DOHH2 (cell line): ENCODE results near the gene CRLF1.
A peak's percentile ranks its signal among the peaks of the same experiment; 100 is the strongest.

Source experiments
- H3F3A ChIP-seq: fragments of 200-600 bp; sonication (generic), shearing (Covaris generic); 2 replicates; pipeline ENCODE4 v1.6.0; 2016; ENCODE audit warnings: antibody characterized with exemption, mild to moderate bottlenecking; ENCODE audit not compliant: control insufficient read depth, insufficient read depth
- H3K27ac ChIP-seq: fragments of 200-600 bp; sonication (generic); 2 replicates; pipeline ENCODE4 v1.5.1; 2014; ENCODE audit warnings: low read depth, mild to moderate bottlenecking, low read length, moderate library complexity
- H3K27me3 ChIP-seq: fragments of 200-600 bp; sonication (generic); 2 replicates; pipeline ENCODE4 v1.6.1; 2014; ENCODE audit warnings: mild to moderate bottlenecking, low read length, mixed read lengths; ENCODE audit not compliant: control insufficient read depth
- H3K36me3 ChIP-seq: fragments of 200-600 bp; sonication (generic); 2 replicates; pipeline ENCODE4 v1.6.1; 2014; ENCODE audit warnings: mild to moderate bottlenecking, low read length, moderate library complexity, mixed read lengths; ENCODE audit not compliant: control insufficient read depth
- H3K4me1 ChIP-seq: fragments of 200-600 bp; sonication (generic); 2 replicates; pipeline ENCODE4 v1.6.1; 2014; ENCODE audit warnings: mild to moderate bottlenecking, low read length, mixed read lengths; ENCODE audit not compliant: control insufficient read depth
- H3K4me2 ChIP-seq: fragments of 200-600 bp; sonication (generic); 2 replicates; pipeline ENCODE4 v1.6.0; 2014; ENCODE audit warnings: mild to moderate bottlenecking, low read length, moderate library complexity
- H3K4me3 ChIP-seq: fragments of 200-600 bp; sonication (generic); 2 replicates; pipeline ENCODE4 v1.5.1; 2014; ENCODE audit warnings: mild to moderate bottlenecking, low read length, mixed read lengths
- H3K79me2 ChIP-seq: fragments of 200-600 bp; sonication (generic); 2 replicates; pipeline ENCODE4 v1.6.1; 2014; ENCODE audit warnings: mild to moderate bottlenecking, low read length, mixed read lengths; ENCODE audit not compliant: control insufficient read depth
- H3K9me2 ChIP-seq: fragments of 200-600 bp; sonication (generic); replicated peaks from 2 replicates; pipeline ENCODE4 v1.6.1; 2014; ENCODE audit warnings: mild to moderate bottlenecking, low read length, mixed read lengths; ENCODE audit not compliant: control insufficient read depth
- H3K9me3 ChIP-seq: fragments of 200-600 bp; sonication (generic); 2 replicates; pipeline ENCODE4 v1.6.1; 2014; ENCODE audit warnings: antibody characterized with exemption, low read length, mixed read lengths; ENCODE audit not compliant: control insufficient read depth, insufficient read depth
- H4K20me1 ChIP-seq: fragments of 200-600 bp; sonication (generic); 2 replicates; pipeline ENCODE4 v1.6.0; 2014; ENCODE audit warnings: low read depth, mild to moderate bottlenecking, antibody characterized with exemption, low read length, moderate library complexity; ENCODE audit not compliant: control insufficient read depth, insufficient read depth
- EZH2phosphoT487 ChIP-seq: fragments of 200-600 bp; sonication (generic); IDR thresholded peaks from 2 replicates; pipeline ENCODE4 v1.6.1; 2017; ENCODE audit warnings: borderline replicate concordance, mild to moderate bottlenecking, antibody characterized with exemption, low read length, moderate library complexity, mixed read lengths
- TF ChIP-seq, protein P1 (sequence below): fragments of 200-600 bp; sonication (generic); IDR thresholded peaks from one replicate; pipeline ENCODE4 v1.5.1; 2014; ENCODE audit warnings: antibody characterized with exemption, mild to moderate bottlenecking, low read depth, low read length; ENCODE audit not compliant: poor library complexity, severe bottlenecking

CRLF1 gene

DNA sequence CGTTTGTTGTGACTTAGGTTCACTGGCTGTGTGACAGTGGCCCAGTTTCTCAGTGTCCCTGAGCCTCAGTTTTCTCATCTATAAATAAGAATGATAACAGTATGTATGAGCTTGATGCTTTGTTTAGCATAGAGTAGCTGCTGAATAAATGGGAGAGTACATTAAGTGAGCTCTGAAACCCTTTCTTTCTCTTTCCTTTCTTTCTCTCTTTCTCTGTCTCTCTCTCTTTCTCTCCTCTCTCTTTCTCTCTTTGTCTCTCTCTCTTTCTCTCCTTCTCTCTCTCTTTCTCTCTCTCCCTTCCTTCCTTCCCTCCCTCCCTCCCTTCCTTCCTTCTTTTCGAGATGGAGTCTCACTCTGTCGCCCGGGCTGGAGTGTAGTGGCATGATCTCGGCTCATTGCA, 46.9 kb downstream of the CRLF1 start:
- Histone ChIP-seq H3F3A (no peaks in the 10 kb centered on the region), H3K9me3 (no peaks in the 10 kb centered on the region)

DNA sequence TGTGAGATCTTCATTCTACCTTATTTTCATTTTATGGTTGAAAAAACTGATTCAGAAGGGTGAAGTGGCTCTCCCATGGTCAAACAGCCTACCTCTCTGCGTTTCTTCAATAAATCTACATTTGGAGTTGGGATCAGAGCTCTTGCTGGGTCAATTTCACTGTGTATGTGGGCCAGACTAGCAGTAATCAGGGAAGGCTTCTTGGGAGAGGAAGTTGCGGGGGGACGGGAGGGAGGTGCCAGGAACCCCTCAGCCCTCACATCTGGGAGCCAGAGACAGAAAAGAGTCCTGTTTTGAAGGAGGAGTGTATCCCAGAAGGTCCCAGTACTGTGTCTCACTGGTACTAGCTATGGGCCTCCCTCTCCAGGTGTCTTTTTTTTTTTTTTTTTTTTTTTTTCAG, 48.0 kb downstream of the CRLF1 start:
- no peaks in the 10 kb centered on the region for H3F3A ChIP-seq
- H3K4me3 ChIP-seq = peak overlapping the region; percentile 79
- peaks cover 20% of the 10 kb centered on the region for H3K4me1 ChIP-seq
- peaks cover 21% of the 10 kb centered on the region for H3K36me3 ChIP-seq
- no peaks in the 10 kb centered on the region for H3K9me3 ChIP-seq
- no peaks in the 10 kb centered on the region for H3K9me2 ChIP-seq
- H4K20me1 ChIP-seq = no peaks in the 10 kb centered on the region
- H3K4me2 ChIP-seq = peak overlapping the region; percentile 81
- no peaks in the 10 kb centered on the region for H3K27me3 ChIP-seq
- no peak for TF ChIP-seq EZH2phosphoT487
- TF ChIP-seq, protein P1, sequence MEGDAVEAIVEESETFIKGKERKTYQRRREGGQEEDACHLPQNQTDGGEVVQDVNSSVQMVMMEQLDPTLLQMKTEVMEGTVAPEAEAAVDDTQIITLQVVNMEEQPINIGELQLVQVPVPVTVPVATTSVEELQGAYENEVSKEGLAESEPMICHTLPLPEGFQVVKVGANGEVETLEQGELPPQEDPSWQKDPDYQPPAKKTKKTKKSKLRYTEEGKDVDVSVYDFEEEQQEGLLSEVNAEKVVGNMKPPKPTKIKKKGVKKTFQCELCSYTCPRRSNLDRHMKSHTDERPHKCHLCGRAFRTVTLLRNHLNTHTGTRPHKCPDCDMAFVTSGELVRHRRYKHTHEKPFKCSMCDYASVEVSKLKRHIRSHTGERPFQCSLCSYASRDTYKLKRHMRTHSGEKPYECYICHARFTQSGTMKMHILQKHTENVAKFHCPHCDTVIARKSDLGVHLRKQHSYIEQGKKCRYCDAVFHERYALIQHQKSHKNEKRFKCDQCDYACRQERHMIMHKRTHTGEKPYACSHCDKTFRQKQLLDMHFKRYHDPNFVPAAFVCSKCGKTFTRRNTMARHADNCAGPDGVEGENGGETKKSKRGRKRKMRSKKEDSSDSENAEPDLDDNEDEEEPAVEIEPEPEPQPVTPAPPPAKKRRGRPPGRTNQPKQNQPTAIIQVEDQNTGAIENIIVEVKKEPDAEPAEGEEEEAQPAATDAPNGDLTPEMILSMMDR = no peak
- peak overlapping the region; percentile 27 for H3K27ac ChIP-seq
- H3K79me2 ChIP-seq = peaks cover 27% of the 10 kb centered on the region

More for the DNA sequence above, 46.9 kb downstream of the CRLF1 start:
- Histone ChIP-seq H3K79me2 (peaks cover 27% of the 10 kb centered on the region), H4K20me1 (no peaks in the 10 kb centered on the region), H3K27me3 (no peaks in the 10 kb centered on the region), H3K4me3 (no peak overlapping the region; the same call in 1 of the 2 replicates), H3K4me2 (peak overlapping the region; percentile 81), H3K27ac (no peak overlapping the region), H3K9me2 (no peaks in the 10 kb centered on the region), H3K4me1 (peaks cover 20% of the 10 kb centered on the region), H3K36me3 (peaks cover 29% of the 10 kb centered on the region)
- TF ChIP-seq, protein P1 = no peak
- TF ChIP-seq EZH2phosphoT487 = no peak

DNA sequence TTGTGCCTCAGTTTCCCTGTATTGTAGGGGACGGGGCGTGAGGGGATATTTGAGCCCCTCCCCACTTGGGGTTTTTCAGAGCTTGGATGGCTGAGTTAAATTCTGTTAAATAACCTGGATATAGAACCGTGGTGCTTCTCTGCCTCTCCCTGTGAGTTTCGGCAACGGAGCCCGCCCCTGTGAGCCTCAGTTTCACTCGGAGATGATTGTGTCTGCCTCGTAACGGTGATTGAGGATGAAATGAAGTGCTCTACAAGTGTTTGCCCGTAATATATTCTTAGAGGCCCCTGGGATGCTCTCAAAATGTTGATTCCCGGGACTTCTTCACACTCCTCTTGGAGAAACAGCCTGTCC, 48.4 kb downstream of the CRLF1 start:
- peaks cover 19% of the 10 kb centered on the region for H3K36me3 ChIP-seq
- H3K27me3 ChIP-seq = no peaks in the 10 kb centered on the region
- TF ChIP-seq, protein P1 = no peak
- TF ChIP-seq EZH2phosphoT487 = no peak
- peaks cover 27% of the 10 kb centered on the region for H3K79me2 ChIP-seq
- no peaks in the 10 kb centered on the region for H4K20me1 ChIP-seq
- H3K9me2 ChIP-seq = no peaks in the 10 kb centered on the region
- H3K4me1 ChIP-seq = peaks cover 20% of the 10 kb centered on the region
- no peaks in the 10 kb centered on the region for H3F3A ChIP-seq
- no peaks in the 10 kb centered on the region for H3K9me3 ChIP-seq
- H3K4me3 ChIP-seq = peak overlapping the region; percentile 79
- peak overlapping the region; percentile 27 for H3K27ac ChIP-seq
- peak overlapping the region; percentile 81 for H3K4me2 ChIP-seq
